Measurements from ENCODE around the gene AQR. TPM values are rescaled to one million over a fixed set of nuclear protein-coding genes. Genes with fewer than 3 reads are reported as not detected.

Gene AQR
- polyA plus RNA-seq, 1 donor from 2014 or later = 22.4 TPM

- Histone ChIP-seq H3K4me2 (ENCODE audit: low read length) (no peak overlapping the region), H3K27me3 (ENCODE audit: insufficient read depth, low read depth, low read length) (no peaks in the 10 kb centered on the region), H3K36me3 (ENCODE audit: insufficient read depth, low read length) (peaks cover 38% of the 10 kb centered on the region), H3F3A (ENCODE audit: insufficient read depth, low read length, poor library complexity, severe bottlenecking) (no peaks in the 10 kb centered on the region), H3K9me2 (ENCODE audit: insufficient read depth, low read length) (no peaks in the 10 kb centered on the region), H3K9ac (ENCODE audit: low read length) (no peak overlapping the region), H3K79me2 (replicated peaks; ENCODE audit: insufficient read depth, low read length) (no peaks in the 10 kb centered on the region), H3K27ac (ENCODE audit: low read length) (no peak overlapping the region), H4K20me1 (ENCODE audit: insufficient read depth) (no peaks in the 10 kb centered on the region), H2AFZ (ENCODE audit: low read depth, low read length) (no peak overlapping the region), H3K4me3 (ENCODE audit: low read length) (no peak overlapping the region), H3K9me3 (ENCODE audit: low read length) (no peaks in the 10 kb centered on the region)
- no peak for TF ChIP-seq MXI1 (conservative IDR thresholded peaks at IDR 0.05; ENCODE audit: poor library complexity, severe bottlenecking)
- TF ChIP-seq EZH2 (IDR thresholded peaks at IDR 0.05; ENCODE audit: borderline replicate concordance, insufficient read depth, low read length, poor library complexity, severe bottlenecking) = no peak
- TF ChIP-seq CTCF (IDR thresholded peaks at IDR 0.05; ENCODE audit: poor library complexity, severe bottlenecking) = no peak
- no peak for TF ChIP-seq EP300 (conservative IDR thresholded peaks at IDR 0.05; ENCODE audit: poor library complexity, severe bottlenecking)
- TF ChIP-seq REST (IDR thresholded peaks at IDR 0.05; ENCODE audit: borderline replicate concordance) = no peak
- no peak for TF ChIP-seq SMC3 (conservative IDR thresholded peaks at IDR 0.05; ENCODE audit: poor library complexity)
- TF ChIP-seq POLR2AphosphoS5 (IDR thresholded peaks at IDR 0.05) = no peak
- TF ChIP-seq TAF1 (IDR thresholded peaks at IDR 0.05; ENCODE audit: low read depth) = no peak
- TF ChIP-seq RAD21 (conservative IDR thresholded peaks at IDR 0.05) = no peak
Measured at GRCh38 chr15:34914317-34914716, 55.2 kb downstream of the AQR start.

GRCh38 chr15:34905047-34905446 is 64.5 kb downstream of the AQR start:
- H2AFZ ChIP-seq (ENCODE audit: low read depth, low read length) = no peak overlapping the region
- peaks cover 11% of the 10 kb centered on the region for H3K36me3 ChIP-seq (ENCODE audit: insufficient read depth, low read length)

More at GRCh38 chr15:34905047-34905446, 64.5 kb downstream of the AQR start:
- Histone ChIP-seq H3K9me2 (ENCODE audit: insufficient read depth, low read length) (no peaks in the 10 kb centered on the region), H3K27me3 (ENCODE audit: insufficient read depth, low read depth, low read length) (no peaks in the 10 kb centered on the region), H3K4me3 (ENCODE audit: low read length) (no peak overlapping the region), H3K4me2 (ENCODE audit: low read length) (no peak overlapping the region), H3K79me2 (replicated peaks; ENCODE audit: insufficient read depth, low read length) (no peaks in the 10 kb centered on the region), H3K9me3 (ENCODE audit: low read length) (no peaks in the 10 kb centered on the region), H4K20me1 (ENCODE audit: insufficient read depth) (no peaks in the 10 kb centered on the region), H3K9ac (ENCODE audit: low read length) (no peak overlapping the region), H3F3A (ENCODE audit: insufficient read depth, low read length, poor library complexity, severe bottlenecking) (no peaks in the 10 kb centered on the region), H3K27ac (ENCODE audit: low read length) (no peak overlapping the region)
- TF ChIP-seq REST (IDR thresholded peaks at IDR 0.05; ENCODE audit: borderline replicate concordance) = no peak

Measured in neural cell (in vitro differentiated cells).